ENCODE data around the gene PSEN1.

PSEN1 gene

GRCh38 chr14:73203527-73203926 lies 67.2 kb downstream of the PSEN1 start:
- no peak overlapping the region for H3K27ac ChIP-seq (ENCODE audit: low read depth, low read length)
- peaks cover 33% of the 10 kb centered on the region for H3K36me3 ChIP-seq (ENCODE audit: control insufficient read depth, low read length)
- peaks cover 11% of the 10 kb centered on the region for H3K9me3 ChIP-seq (ENCODE audit: control insufficient read depth, insufficient read depth, low read length)
- no peaks in the 10 kb centered on the region for H4K20me1 ChIP-seq (ENCODE audit: control insufficient read depth, insufficient read depth, low read depth, low read length)
- H3F3A ChIP-seq (ENCODE audit: control insufficient read depth, insufficient read depth), result no peaks in the 10 kb centered on the region
- H3K27me3 ChIP-seq (ENCODE audit: control insufficient read depth, low read length), result no peaks in the 10 kb centered on the region
- no peak overlapping the region for H3K4me3 ChIP-seq (ENCODE audit: low read length)
- no peaks in the 10 kb centered on the region for H3K79me2 ChIP-seq (ENCODE audit: control insufficient read depth, low read length)
- no peaks in the 10 kb centered on the region for H3K4me1 ChIP-seq (ENCODE audit: control insufficient read depth, low read length)
- TF ChIP-seq, protein P1, sequence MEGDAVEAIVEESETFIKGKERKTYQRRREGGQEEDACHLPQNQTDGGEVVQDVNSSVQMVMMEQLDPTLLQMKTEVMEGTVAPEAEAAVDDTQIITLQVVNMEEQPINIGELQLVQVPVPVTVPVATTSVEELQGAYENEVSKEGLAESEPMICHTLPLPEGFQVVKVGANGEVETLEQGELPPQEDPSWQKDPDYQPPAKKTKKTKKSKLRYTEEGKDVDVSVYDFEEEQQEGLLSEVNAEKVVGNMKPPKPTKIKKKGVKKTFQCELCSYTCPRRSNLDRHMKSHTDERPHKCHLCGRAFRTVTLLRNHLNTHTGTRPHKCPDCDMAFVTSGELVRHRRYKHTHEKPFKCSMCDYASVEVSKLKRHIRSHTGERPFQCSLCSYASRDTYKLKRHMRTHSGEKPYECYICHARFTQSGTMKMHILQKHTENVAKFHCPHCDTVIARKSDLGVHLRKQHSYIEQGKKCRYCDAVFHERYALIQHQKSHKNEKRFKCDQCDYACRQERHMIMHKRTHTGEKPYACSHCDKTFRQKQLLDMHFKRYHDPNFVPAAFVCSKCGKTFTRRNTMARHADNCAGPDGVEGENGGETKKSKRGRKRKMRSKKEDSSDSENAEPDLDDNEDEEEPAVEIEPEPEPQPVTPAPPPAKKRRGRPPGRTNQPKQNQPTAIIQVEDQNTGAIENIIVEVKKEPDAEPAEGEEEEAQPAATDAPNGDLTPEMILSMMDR (IDR thresholded peaks at IDR 0.05; ENCODE audit: low read depth, low read length, poor library complexity, severe bottlenecking), result no peak
- no peak for TF ChIP-seq EZH2phosphoT487 (IDR thresholded peaks at IDR 0.05; ENCODE audit: borderline replicate concordance, low read length)
- H3K9me2 ChIP-seq (replicated peaks; ENCODE audit: control insufficient read depth, low read length), result no peaks in the 10 kb centered on the region
- no peak overlapping the region for H3K4me2 ChIP-seq (ENCODE audit: low read length)

DNA sequence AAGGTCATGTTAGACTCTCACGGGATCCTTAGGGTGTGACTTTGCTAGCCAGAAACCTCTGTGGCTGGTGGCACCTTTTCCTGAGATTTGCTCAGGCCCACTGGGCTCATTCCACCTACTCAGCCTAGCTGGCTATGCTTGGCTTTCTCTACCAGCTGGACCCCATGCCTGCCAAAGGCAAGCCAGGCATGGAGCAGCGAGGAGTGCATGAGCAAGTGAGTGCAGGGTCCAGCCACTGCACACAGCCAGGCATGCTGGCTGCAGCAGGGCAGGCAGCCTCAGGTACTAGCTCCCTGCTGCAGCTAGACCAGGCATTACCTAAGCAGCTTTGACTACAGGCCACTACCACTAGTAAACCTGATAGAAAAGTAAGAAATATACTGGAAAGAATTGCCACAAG lies 71.3 kb downstream of the PSEN1 start:
- Histone ChIP-seq H3K27ac (ENCODE audit: low read depth, low read length) (no peak overlapping the region), H3K4me2 (ENCODE audit: low read length) (no peak overlapping the region), H3K4me3 (ENCODE audit: low read length) (no peak overlapping the region), H3K4me1 (ENCODE audit: control insufficient read depth, low read length) (no peaks in the 10 kb centered on the region), H3K27me3 (ENCODE audit: control insufficient read depth, low read length) (no peaks in the 10 kb centered on the region), H3F3A (ENCODE audit: control insufficient read depth, insufficient read depth) (no peaks in the 10 kb centered on the region), H3K9me3 (ENCODE audit: control insufficient read depth, insufficient read depth, low read length) (peaks cover 15% of the 10 kb centered on the region), H3K9me2 (replicated peaks; ENCODE audit: control insufficient read depth, low read length) (no peaks in the 10 kb centered on the region), H3K36me3 (ENCODE audit: control insufficient read depth, low read length) (peaks cover 52% of the 10 kb centered on the region), H3K79me2 (ENCODE audit: control insufficient read depth, low read length) (no peaks in the 10 kb centered on the region), H4K20me1 (ENCODE audit: control insufficient read depth, insufficient read depth, low read depth, low read length) (no peaks in the 10 kb centered on the region)
- no peak for TF ChIP-seq EZH2phosphoT487 (IDR thresholded peaks at IDR 0.05; ENCODE audit: borderline replicate concordance, low read length)

DNA sequence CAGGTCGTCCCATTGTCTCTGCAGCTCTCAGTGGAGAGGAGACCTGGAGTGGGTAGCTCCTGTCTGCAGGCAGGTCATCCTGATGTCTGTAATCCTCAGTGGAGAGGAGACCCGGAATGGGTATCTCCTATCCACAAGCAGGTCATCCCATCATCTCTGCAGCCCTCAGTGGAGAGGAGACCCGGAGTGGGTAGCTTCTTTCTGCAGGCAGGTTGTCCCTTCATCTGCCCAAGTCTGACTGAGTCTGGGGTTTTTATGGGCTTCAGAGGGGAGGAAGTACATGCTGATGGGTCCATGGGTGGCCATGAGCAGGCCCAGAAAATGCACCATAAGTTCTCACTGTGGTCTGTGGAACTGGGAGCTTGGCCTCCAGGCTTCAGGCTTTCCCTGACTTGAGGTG lies 72.1 kb downstream of the PSEN1 start:
- Histone ChIP-seq H3K27me3 (ENCODE audit: control insufficient read depth, low read length) (no peaks in the 10 kb centered on the region), H3K36me3 (ENCODE audit: control insufficient read depth, low read length) (peaks cover 60% of the 10 kb centered on the region), H3F3A (ENCODE audit: control insufficient read depth, insufficient read depth) (no peaks in the 10 kb centered on the region), H3K27ac (ENCODE audit: low read depth, low read length) (no peak overlapping the region), H3K4me2 (ENCODE audit: low read length) (no peak overlapping the region), H3K79me2 (ENCODE audit: control insufficient read depth, low read length) (no peaks in the 10 kb centered on the region), H3K9me2 (replicated peaks; ENCODE audit: control insufficient read depth, low read length) (no peaks in the 10 kb centered on the region), H4K20me1 (ENCODE audit: control insufficient read depth, insufficient read depth, low read depth, low read length) (no peaks in the 10 kb centered on the region), H3K9me3 (ENCODE audit: control insufficient read depth, insufficient read depth, low read length) (peaks cover 15% of the 10 kb centered on the region), H3K4me3 (ENCODE audit: low read length) (no peak overlapping the region), H3K4me1 (ENCODE audit: control insufficient read depth, low read length) (no peaks in the 10 kb centered on the region)
- TF ChIP-seq EZH2phosphoT487 (IDR thresholded peaks at IDR 0.05; ENCODE audit: borderline replicate concordance, low read length), result no peak
- TF ChIP-seq, protein P1 (IDR thresholded peaks at IDR 0.05; ENCODE audit: low read depth, low read length, poor library complexity, severe bottlenecking), result no peak

DNA sequence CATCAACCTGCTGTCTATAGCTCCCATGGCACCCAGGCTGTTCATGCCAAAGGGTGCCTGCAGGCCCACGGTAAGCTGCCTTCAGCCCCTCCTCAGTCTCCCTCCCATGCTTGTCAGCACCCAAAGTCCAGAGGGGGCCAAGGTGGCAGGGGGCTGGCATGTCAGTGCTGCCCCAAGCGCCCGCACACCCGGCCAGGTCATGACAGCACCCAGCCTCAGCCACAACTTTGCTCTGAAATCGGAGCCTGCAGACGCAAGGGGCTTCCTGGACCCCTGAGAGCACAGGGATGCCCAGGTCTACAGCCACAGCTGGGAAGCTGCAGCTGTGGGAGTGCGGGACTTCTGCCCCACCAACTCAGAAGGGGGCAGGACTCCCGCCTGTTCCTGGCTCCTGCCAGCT lies 72.5 kb downstream of the PSEN1 start:
- H3K27ac ChIP-seq (ENCODE audit: low read depth, low read length), result no peak overlapping the region
- H3K4me2 ChIP-seq (ENCODE audit: low read length), result no peak overlapping the region
- H3K4me3 ChIP-seq (ENCODE audit: low read length), result no peak overlapping the region
- H3K9me3 ChIP-seq (ENCODE audit: control insufficient read depth, insufficient read depth, low read length), result peaks cover 15% of the 10 kb centered on the region
- H3K27me3 ChIP-seq (ENCODE audit: control insufficient read depth, low read length), result no peaks in the 10 kb centered on the region
- H3F3A ChIP-seq (ENCODE audit: control insufficient read depth, insufficient read depth), result no peaks in the 10 kb centered on the region
- peaks cover 64% of the 10 kb centered on the region for H3K36me3 ChIP-seq (ENCODE audit: control insufficient read depth, low read length)
- H4K20me1 ChIP-seq (ENCODE audit: control insufficient read depth, insufficient read depth, low read depth, low read length), result no peaks in the 10 kb centered on the region
- TF ChIP-seq, protein P1 (IDR thresholded peaks at IDR 0.05; ENCODE audit: low read depth, low read length, poor library complexity, severe bottlenecking), result no peak
- no peak for TF ChIP-seq EZH2phosphoT487 (IDR thresholded peaks at IDR 0.05; ENCODE audit: borderline replicate concordance, low read length)
- no peaks in the 10 kb centered on the region for H3K4me1 ChIP-seq (ENCODE audit: control insufficient read depth, low read length)
- no peaks in the 10 kb centered on the region for H3K79me2 ChIP-seq (ENCODE audit: control insufficient read depth, low read length)
- H3K9me2 ChIP-seq (replicated peaks; ENCODE audit: control insufficient read depth, low read length), result no peaks in the 10 kb centered on the region
